LNCaP clone FGC (cell line): ENCODE measurements around the gene SMOC2.

Experiments used
- DNase-seq: peaks from one replicate; pipeline ENCODE4 v3.0.0-alpha.2; 2011; ENCODE audit warnings: low read depth
- H3K4me3 ChIP-seq: 2 replicates; pipeline ENCODE4 v1.5.1; 2011; ENCODE audit warnings: mild to moderate bottlenecking, low read depth, low read length, control low read depth
- CTCF ChIP-seq: IDR thresholded peaks from 2 replicates; pipeline ENCODE4 v1.5.1; 2012; ENCODE audit warnings: mild to moderate bottlenecking; ENCODE audit not compliant: control insufficient read depth, insufficient read depth; ENCODE audit errors: extremely low read depth

The SMOC2 gene

GRCh38 chr6:168520233-168520632 lies 79.2 kb downstream of the SMOC2 start:
- DNase-seq: no peak
- TF ChIP-seq CTCF: no peak
- no peak overlapping the region for H3K4me3 ChIP-seq

- no peak for TF ChIP-seq CTCF
- DNase-seq: no peak
Measured at GRCh38 chr6:168524571-168525001, 83.6 kb downstream of the SMOC2 start.

GRCh38 chr6:168525114-168525513 lies 84.1 kb downstream of the SMOC2 start:
- no peak for DNase-seq
- no peak overlapping the region for H3K4me3 ChIP-seq
- TF ChIP-seq CTCF: no peak

More at GRCh38 chr6:168524571-168525001, 83.6 kb downstream of the SMOC2 start:
- H3K4me3 ChIP-seq: no peak overlapping the region

- DNase-seq: no peak
- no peak for TF ChIP-seq CTCF
- no peak overlapping the region for H3K4me3 ChIP-seq
Measured at GRCh38 chr6:168525926-168526630, 85.1 kb downstream of the SMOC2 start.

GRCh38 chr6:168526841-168527281 lies 85.9 kb downstream of the SMOC2 start:
- DNase-seq: peak; percentile 25
- no peak overlapping the region for H3K4me3 ChIP-seq
- TF ChIP-seq CTCF: no peak

- no peak for DNase-seq
- no peak overlapping the region for H3K4me3 ChIP-seq
- TF ChIP-seq CTCF: no peak
Measured at GRCh38 chr6:168527451-168528210, 86.6 kb downstream of the SMOC2 start.
